CD4-positive, alpha-beta T cell treated with Interleukin-6 at 100 ng/mL for 8 hours (primary cell): ENCODE results near the gene EEF1A1.

Source experiments
- DNase-seq: peaks from one replicate; pipeline ENCODE4 v3.0.0-alpha.2; 2020; ENCODE audit warnings: mixed read lengths, low spot score

EEF1A1 gene

GRCh38 chr6:73505142-73505541 lies 15.7 kb downstream of the EEF1A1 start:
- DNase-seq: no peak

GRCh38 chr6:73504160-73504559 lies 16.7 kb downstream of the EEF1A1 start:
- DNase-seq: no peak

GRCh38 chr6:73503027-73503772 lies 17.6 kb downstream of the EEF1A1 start:
- DNase-seq: no peak

GRCh38 chr6:73497915-73498314 lies 22.9 kb downstream of the EEF1A1 start:
- DNase-seq: no peak

GRCh38 chr6:73491377-73491776 lies 29.5 kb downstream of the EEF1A1 start:
- no peak for DNase-seq

GRCh38 chr6:73487473-73487872 lies 33.4 kb downstream of the EEF1A1 start:
- DNase-seq: no peak

- DNase-seq: no peak
These were observed 36.4 kb downstream of the EEF1A1 start for GRCh38 chr6:73484438-73484837.

- no peak for DNase-seq
These were observed 38.9 kb downstream of the EEF1A1 start for GRCh38 chr6:73481969-73482368.

- DNase-seq: no peak
These were observed 43.4 kb downstream of the EEF1A1 start for GRCh38 chr6:73477407-73477806.

- no peak for DNase-seq
These were observed 44.1 kb downstream of the EEF1A1 start for GRCh38 chr6:73476723-73477122.

- DNase-seq: no peak
These were observed 49.0 kb downstream of the EEF1A1 start for GRCh38 chr6:73471686-73472290.
